HG03045 (cell line): Measurements from ENCODE around the gene PLPPR5.

Source experiments
- ATAC-seq: cut with Tn5 transposase; IDR thresholded peaks from one replicate; pipeline ENCODE4 v1.9.1; 2021; ENCODE audit warnings: mild to moderate bottlenecking, moderate library complexity; ENCODE audit not compliant: unreplicated experiment

The PLPPR5 gene

GRCh38 chr1:98860329-98860728, 144.3 kb downstream of the PLPPR5 start:
- ATAC-seq = no peak

- no peak for ATAC-seq
These were observed 150.5 kb downstream of the PLPPR5 start for GRCh38 chr1:98854137-98854536.

- ATAC-seq = no peak
These were observed 154.6 kb downstream of the PLPPR5 start for GRCh38 chr1:98849969-98850636.

GRCh38 chr1:98842241-98842640, 162.4 kb downstream of the PLPPR5 start:
- no peak for ATAC-seq
